T-cell (primary cell): ENCODE measurements around the gene CCDC127. TPM values are rescaled to one million over a fixed set of nuclear protein-coding genes. Genes with fewer than 3 reads are reported as not detected.

ENCODE experiments used
- ATAC-seq, 4 experiments: fragments of 200-7000 bp in 3 of 4; fragments of 150-1000 bp in 1 of 4; cut with Tn5 transposase; replicated peaks in 1 of 4; 1 replicate in 3 of 4; 2 replicates in 1 of 4; pipeline ENCODE4 v1.10.0; 2021; ENCODE audit warnings: moderate library complexity in 3 of 4, mild to moderate bottlenecking in 2 of 4, moderate number of reproducible peaks in 1 of 4
- CTCF ChIA-PET, 2 donors: fragments of 300-600 bp; sonication (Branson Sonifier 250); formaldehyde crosslinking; loops; one replicate each; lab custom pipeline; 2022; ENCODE audit warnings: antibody characterized with exemption in 2 of 2; lab: Charles Lee
- POLR2A ChIA-PET, 2 donors: fragments of 300-600 bp; sonication (Branson Sonifier 250); formaldehyde crosslinking; loops; one replicate each; lab custom pipeline; 2022; ENCODE audit warnings: antibody characterized with exemption in 2 of 2; lab: Charles Lee
- DNase-seq, 35 experiments: peaks; one replicate each; pipeline versions ENCODE4 v3.0.0 to v3.0.0-alpha.2; 2013 to 2023
- H3K27ac ChIP-seq: one replicate; pipeline ENCODE4 v1.5.1; 2013; ENCODE audit warnings: low read length
- H3K27me3 ChIP-seq, 2 experiments: replicated peaks in 1 of 2; 1 replicate in 1 of 2; 2 replicates in 1 of 2; pipeline versions ENCODE4 v1.6.1 to v1.7.0; 2013; ENCODE audit warnings: low read length in 1 of 2, mixed read lengths in 1 of 2; ENCODE audit not compliant: control insufficient read depth in 2 of 2, insufficient read depth in 2 of 2; ENCODE audit errors: extremely low read depth in 1 of 2
- H3K36me3 ChIP-seq, 2 donors: 1 replicate in 1 of 2; 2 replicates in 1 of 2; pipeline versions ENCODE4 v1.6.1 to v1.7.0; 2013; ENCODE audit warnings: low read length in 1 of 2; ENCODE audit not compliant: control insufficient read depth in 2 of 2, insufficient read depth in 1 of 2; ENCODE audit errors: extremely low read depth in 1 of 2
- H3K4me1 ChIP-seq, 2 experiments: 1 replicate in 1 of 2; 2 replicates in 1 of 2; pipeline versions ENCODE4 v1.6.1 to v1.7.0; 2013; ENCODE audit warnings: low read length in 2 of 2, mixed read lengths in 1 of 2; ENCODE audit not compliant: insufficient read depth in 2 of 2, control insufficient read depth in 1 of 2; ENCODE audit errors: extremely low read depth in 1 of 2
- H3K4me3 ChIP-seq, 2 donors: 1 replicate in 1 of 2; 2 replicates in 1 of 2; pipeline versions ENCODE4 v1.5.1 to v1.7.0; 2013; ENCODE audit warnings: mild to moderate bottlenecking in 2 of 2, low read length in 1 of 2, moderate library complexity in 1 of 2; ENCODE audit not compliant: control insufficient read depth in 1 of 2; ENCODE audit errors: extremely low read depth in 1 of 2
- H3K9me3 ChIP-seq: 2 replicates; pipeline ENCODE4 v1.7.0; 2013
- H3K27ac Mint-ChIP-seq, 2 donors: one replicate each; pipeline ENCODE4 v1.8.0; 2020 to 2021; ENCODE audit warnings: mild to moderate bottlenecking in 2 of 2, mixed read lengths in 2 of 2
- H3K27me3 Mint-ChIP-seq, 2 donors: one replicate each; pipeline ENCODE4 v1.8.0; 2021 to 2022; ENCODE audit warnings: mixed read lengths in 2 of 2
- H3K36me3 Mint-ChIP-seq: one replicate; pipeline ENCODE4 v1.8.0; 2021; ENCODE audit warnings: mixed read lengths
- H3K4me1 Mint-ChIP-seq, 3 donors: one replicate each; pipeline ENCODE4 v1.8.0; 2020 to 2022; ENCODE audit warnings: mixed read lengths in 3 of 3, mild to moderate bottlenecking in 1 of 3
- H3K4me3 Mint-ChIP-seq, 3 donors: one replicate each; pipeline ENCODE4 v1.8.0; 2020 to 2022; ENCODE audit warnings: mild to moderate bottlenecking in 3 of 3, mixed read lengths in 3 of 3, moderate library complexity in 3 of 3
- H3K9me3 Mint-ChIP-seq, 3 donors: one replicate each; pipeline ENCODE4 v1.8.0; 2020 to 2022; ENCODE audit warnings: mixed read lengths in 3 of 3
- WGBS: methylation state at CpG from one replicate; pipeline ENCODE4 v1.1.5; 2013; ENCODE audit warnings: missing lambda C conversion rate; ENCODE audit not compliant: insufficient coverage; 5-methylcytosine and 5-hydroxymethylcytosine counted together
- total RNA-seq, 35 experiments: library from RNA in 6 of 35; stranded (reverse) in 6 of 35; fragments of 120-200 nt in 1 of 35; gene quantifications; one replicate each; pipeline versions ENCODE4 v1.2.1 to v1.2.4 and lab custom pipeline; 2013 to 2026

The CCDC127 gene
- total RNA-seq, 5 donors from 2014 or later (not counting 1 experiment from before 2014, with no cell fraction given), result 2.5 to 9.8 (median 6.3) TPM

- WGBS, result 85% methylated on average over 18 of the region's 23 CpGs
- Mint-ChIP-seq H3K4me1 (no peaks in the 10 kb centered on the region), H3K4me3 (no peak overlapping the region), H3K9me3 (no peaks in the 10 kb centered on the region), H3K27me3 (peaks cover 11 to 26% of the 10 kb centered on the region in 2 donors), H3K36me3 (no peaks in the 10 kb centered on the region), H3K27ac (no peak overlapping the region)
- H3K4me1 ChIP-seq, result no peaks in the 10 kb centered on the region
- H3K4me3 ChIP-seq, result no peak overlapping the region
- H3K36me3 ChIP-seq, result no peaks in the 10 kb centered on the region
- POLR2A ChIA-PET, result no interaction called here
- CTCF ChIA-PET, result no interaction called here
- H3K9me3 ChIP-seq, result no peaks in the 10 kb centered on the region
- peaks cover 0 to 43% of the 10 kb centered on the region in 2 experiments for H3K27me3 ChIP-seq
- DNase-seq, result peak in 1 of 35 experiments; percentile 19
- no peak overlapping the region for H3K27ac ChIP-seq
- no peak for ATAC-seq
These were observed 62.1 kb downstream of the CCDC127 start for GRCh38 chr5:155651-156410.

GRCh38 chr5:154826-155225 lies 63.1 kb downstream of the CCDC127 start:
- Mint-ChIP-seq H3K27me3 (peaks cover 6 to 17% of the 10 kb centered on the region in 2 donors), H3K27ac (no peak overlapping the region), H3K36me3 (no peaks in the 10 kb centered on the region), H3K4me3 (no peak overlapping the region), H3K4me1 (no peaks in the 10 kb centered on the region), H3K9me3 (no peaks in the 10 kb centered on the region)
- H3K27me3 ChIP-seq, result peaks cover 0 to 34% of the 10 kb centered on the region in 2 experiments
- H3K27ac ChIP-seq, result no peak overlapping the region
- H3K4me1 ChIP-seq, result no peaks in the 10 kb centered on the region
- H3K36me3 ChIP-seq, result no peaks in the 10 kb centered on the region
- no peak overlapping the region for H3K4me3 ChIP-seq
- no peaks in the 10 kb centered on the region for H3K9me3 ChIP-seq
- no peak for ATAC-seq
- POLR2A ChIA-PET, result no interaction called here
- WGBS, result 82% methylated on average over 16 of the region's 18 CpGs
- DNase-seq, result peak in 1 of 35 experiments; percentile 16
- CTCF ChIA-PET, result no interaction called here

- Mint-ChIP-seq H3K27me3 (peaks cover 4 to 11% of the 10 kb centered on the region in 2 donors), H3K27ac (no peak overlapping the region), H3K9me3 (peaks cover 0 to 4% (median 0%) of the 10 kb centered on the region in 3 donors), H3K36me3 (no peaks in the 10 kb centered on the region), H3K4me3 (no peak overlapping the region), H3K4me1 (no peaks in the 10 kb centered on the region)
- Histone ChIP-seq H3K4me1 (no peaks in the 10 kb centered on the region), H3K36me3 (no peaks in the 10 kb centered on the region), H3K27ac (no peak overlapping the region), H3K4me3 (no peak overlapping the region), H3K27me3 (peaks cover 0 to 28% of the 10 kb centered on the region in 2 experiments), H3K9me3 (no peaks in the 10 kb centered on the region)
- ChIA-PET POLR2A (no interaction called here), CTCF (no interaction called here)
- ATAC-seq (no peak), DNase-seq (no peak)
- WGBS, result 90% methylated on average over 7 of the region's 10 CpGs
These were observed 63.7 kb downstream of the CCDC127 start for GRCh38 chr5:154236-154635.

GRCh38 chr5:153256-153655 lies 64.7 kb downstream of the CCDC127 start:
- DNase-seq, result no peak
- peaks cover 0 to 8% of the 10 kb centered on the region in 2 donors for H3K27me3 Mint-ChIP-seq

GRCh38 chr5:152077-152476 lies 65.9 kb downstream of the CCDC127 start:
- CTCF ChIA-PET, result no interaction called here
- H3K9me3 Mint-ChIP-seq, result peaks cover 11 to 24% (median 13%) of the 10 kb centered on the region in 3 donors
- peaks cover 0 to 9% of the 10 kb centered on the region in 2 donors for H3K27me3 Mint-ChIP-seq
- POLR2A ChIA-PET, result no interaction called here
- H3K36me3 ChIP-seq, result no peaks in the 10 kb centered on the region
- 95% methylated on average over 4 of the region's 6 CpGs for WGBS
- H3K27me3 ChIP-seq, result peaks cover 0 to 17% of the 10 kb centered on the region in 2 experiments
- H3K36me3 Mint-ChIP-seq, result peaks cover 10% of the 10 kb centered on the region
- no peak overlapping the region for H3K27ac Mint-ChIP-seq
- H3K4me3 ChIP-seq, result no peak overlapping the region
- no peak overlapping the region for H3K4me3 Mint-ChIP-seq
- no peak for ATAC-seq
- DNase-seq, result no peak
- H3K4me1 ChIP-seq, result no peaks in the 10 kb centered on the region
- peaks cover 6% of the 10 kb centered on the region for H3K9me3 ChIP-seq
- no peak overlapping the region for H3K27ac ChIP-seq
- no peaks in the 10 kb centered on the region for H3K4me1 Mint-ChIP-seq

More at GRCh38 chr5:153256-153655, 64.7 kb downstream of the CCDC127 start:
- H3K27ac Mint-ChIP-seq, result no peak overlapping the region
- Histone ChIP-seq H3K36me3 (no peaks in the 10 kb centered on the region), H3K27me3 (peaks cover 0 to 19% of the 10 kb centered on the region in 2 experiments), H3K4me1 (no peaks in the 10 kb centered on the region), H3K27ac (no peak overlapping the region), H3K9me3 (peaks cover under 1% of the 10 kb centered on the region), H3K4me3 (no peak overlapping the region)
- ATAC-seq, result no peak
- 71% methylated on average over 4 of the region's 8 CpGs for WGBS
- H3K9me3 Mint-ChIP-seq, result peaks cover 4 to 12% (median 4%) of the 10 kb centered on the region in 3 donors
- no peaks in the 10 kb centered on the region for H3K36me3 Mint-ChIP-seq
- no peaks in the 10 kb centered on the region for H3K4me1 Mint-ChIP-seq
- no peak overlapping the region for H3K4me3 Mint-ChIP-seq
- CTCF ChIA-PET, result no interaction called here
- POLR2A ChIA-PET, result no interaction called here

- Mint-ChIP-seq H3K36me3 (peaks cover 10% of the 10 kb centered on the region), H3K9me3 (peaks cover 11 to 28% (median 13%) of the 10 kb centered on the region in 3 donors), H3K4me1 (no peaks in the 10 kb centered on the region), H3K4me3 (no peak overlapping the region), H3K27ac (no peak overlapping the region), H3K27me3 (peaks cover 4 to 6% of the 10 kb centered on the region in 2 donors)
- no peak for ATAC-seq
- H3K4me3 ChIP-seq, result no peak overlapping the region
- H3K27me3 ChIP-seq, result peaks cover 0 to 15% of the 10 kb centered on the region in 2 experiments
- H3K4me1 ChIP-seq, result no peaks in the 10 kb centered on the region
- CTCF ChIA-PET, result no interaction called here
- 83% methylated on average over 3 of the region's 4 CpGs for WGBS
- POLR2A ChIA-PET, result no interaction called here
- peaks cover 6% of the 10 kb centered on the region for H3K9me3 ChIP-seq
- H3K27ac ChIP-seq, result no peak overlapping the region
- no peak for DNase-seq
- no peaks in the 10 kb centered on the region for H3K36me3 ChIP-seq
These were observed 67.2 kb downstream of the CCDC127 start for GRCh38 chr5:150746-151145.
